Esophagus squamous epithelium (tissue), 4 donors: Measurements from ENCODE around the gene PARD3B.

Experiments
- POLR2A ChIP-seq, 4 donors: fragments of 450-650 bp; IDR thresholded peaks; one replicate each; pipeline ENCODE4 v1.6.1; 2017; ENCODE audit warnings: antibody characterized with exemption in 4 of 4, mild to moderate bottlenecking in 4 of 4, moderate library complexity in 3 of 4
- TF ChIP-seq, protein P1 (sequence below), 6 experiments: fragments of 450-650 bp in 4 of 6; fragments of 200-600 bp in 2 of 6; sonication (generic) in 2 of 6; IDR thresholded peaks; one replicate each; pipeline ENCODE4 v1.5.1; 2016 to 2019; ENCODE audit warnings: antibody characterized with exemption in 6 of 6, mild to moderate bottlenecking in 4 of 6, moderate library complexity in 4 of 6

DNA sequence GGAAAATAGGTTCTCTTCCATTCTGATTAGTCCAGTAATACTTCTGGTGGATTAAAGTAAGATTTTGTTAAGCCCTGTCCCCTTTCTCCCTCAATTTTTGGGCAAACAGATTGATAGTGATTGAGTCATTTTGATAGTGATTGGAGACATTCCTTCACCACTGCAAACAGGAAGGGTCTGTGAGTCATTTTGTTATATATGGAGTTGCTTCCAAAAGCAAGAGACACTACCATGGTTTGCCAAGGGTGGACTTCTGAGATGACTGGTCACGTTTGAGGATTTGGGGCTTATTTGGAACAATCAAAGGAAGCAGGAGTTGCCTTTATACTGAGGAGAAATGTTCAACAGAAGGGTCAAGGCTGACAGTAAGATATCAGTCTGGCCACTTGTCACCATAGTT, 249.9 kb downstream of the PARD3B start:
- TF ChIP-seq, protein P1, sequence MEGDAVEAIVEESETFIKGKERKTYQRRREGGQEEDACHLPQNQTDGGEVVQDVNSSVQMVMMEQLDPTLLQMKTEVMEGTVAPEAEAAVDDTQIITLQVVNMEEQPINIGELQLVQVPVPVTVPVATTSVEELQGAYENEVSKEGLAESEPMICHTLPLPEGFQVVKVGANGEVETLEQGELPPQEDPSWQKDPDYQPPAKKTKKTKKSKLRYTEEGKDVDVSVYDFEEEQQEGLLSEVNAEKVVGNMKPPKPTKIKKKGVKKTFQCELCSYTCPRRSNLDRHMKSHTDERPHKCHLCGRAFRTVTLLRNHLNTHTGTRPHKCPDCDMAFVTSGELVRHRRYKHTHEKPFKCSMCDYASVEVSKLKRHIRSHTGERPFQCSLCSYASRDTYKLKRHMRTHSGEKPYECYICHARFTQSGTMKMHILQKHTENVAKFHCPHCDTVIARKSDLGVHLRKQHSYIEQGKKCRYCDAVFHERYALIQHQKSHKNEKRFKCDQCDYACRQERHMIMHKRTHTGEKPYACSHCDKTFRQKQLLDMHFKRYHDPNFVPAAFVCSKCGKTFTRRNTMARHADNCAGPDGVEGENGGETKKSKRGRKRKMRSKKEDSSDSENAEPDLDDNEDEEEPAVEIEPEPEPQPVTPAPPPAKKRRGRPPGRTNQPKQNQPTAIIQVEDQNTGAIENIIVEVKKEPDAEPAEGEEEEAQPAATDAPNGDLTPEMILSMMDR (IDR thresholded peaks at IDR 0.05): no peak
- TF ChIP-seq POLR2A (IDR thresholded peaks at IDR 0.05): no peak
